ENCODE results near the gene GMNN. TPM values are rescaled to one million over a fixed set of nuclear protein-coding genes. Genes with fewer than 3 reads are reported as not detected.

GMNN gene
- total RNA-seq, 2 donors from 2014 or later, result 83.8 to 95.8 TPM

- Histone ChIP-seq H3K36me3 (no peaks in the 10 kb centered on the region), H3K4me1 (no peaks in the 10 kb centered on the region), H3K27ac (no peak overlapping the region), H3K27me3 (no peaks in the 10 kb centered on the region), H3K4me3 (no peak overlapping the region), H3K9me3 (no peaks in the 10 kb centered on the region), H3K9ac (ENCODE audit: low read depth in 2 of 2, low read length in 2 of 2) (no peak overlapping the region)
- TF ChIP-seq CTCF (IDR thresholded peaks at IDR 0.05), result no peak
- intact Hi-C loops (cut with DNase I), result loop anchor here (10.0 kb wide), 1 partner anchor 330 kb away; no protein-coding TSS in a partner anchor
- DNase-seq, result no peak
These were observed 19.5 kb upstream of the GMNN start for GRCh38 chr6:24755279-24755678.

- intact Hi-C loops (cut with DNase I), result loop anchor here (10.0 kb wide), 1 partner anchor 333 kb away; no protein-coding TSS in a partner anchor
- Histone ChIP-seq H3K4me3 (no peak overlapping the region), H3K27me3 (no peaks in the 10 kb centered on the region), H3K9me3 (no peaks in the 10 kb centered on the region), H3K4me1 (no peaks in the 10 kb centered on the region), H3K9ac (ENCODE audit: low read depth in 2 of 2, low read length in 2 of 2) (no peak overlapping the region), H3K27ac (no peak overlapping the region), H3K36me3 (no peaks in the 10 kb centered on the region)
- no peak for DNase-seq
- no peak for TF ChIP-seq CTCF (IDR thresholded peaks at IDR 0.05)
These were observed 17.1 kb upstream of the GMNN start for GRCh38 chr6:24757611-24758010.

- Histone ChIP-seq H3K4me3 (no peak overlapping the region), H3K9me3 (no peaks in the 10 kb centered on the region), H3K27me3 (no peaks in the 10 kb centered on the region), H3K9ac (ENCODE audit: low read depth in 2 of 2, low read length in 2 of 2) (no peak overlapping the region), H3K4me1 (no peaks in the 10 kb centered on the region), H3K27ac (no peak overlapping the region), H3K36me3 (no peaks in the 10 kb centered on the region)
- DNase-seq, result no peak
- no peak for TF ChIP-seq CTCF (IDR thresholded peaks at IDR 0.05)
- intact Hi-C loops (cut with DNase I), result loop anchor here (10.0 kb wide), 1 partner anchor 335 kb away; no protein-coding TSS in a partner anchor
These were observed 15.0 kb upstream of the GMNN start for GRCh38 chr6:24759718-24760117.

- Histone ChIP-seq H3K27me3 (no peaks in the 10 kb centered on the region), H3K27ac (no peak overlapping the region), H3K4me1 (no peaks in the 10 kb centered on the region), H3K9me3 (no peaks in the 10 kb centered on the region), H3K36me3 (no peaks in the 10 kb centered on the region), H3K4me3 (no peak overlapping the region), H3K9ac (ENCODE audit: low read depth in 2 of 2, low read length in 2 of 2) (no peak overlapping the region)
- no peak for DNase-seq
- intact Hi-C loops (cut with DNase I), result no loop called here
- TF ChIP-seq CTCF (IDR thresholded peaks at IDR 0.05), result no peak
These were observed 14.5 kb upstream of the GMNN start for GRCh38 chr6:24760210-24760609.

GRCh38 chr6:24761193-24761835, 13.4 kb upstream of the GMNN start:
- H3K9me3 ChIP-seq, result no peaks in the 10 kb centered on the region
- H3K4me1 ChIP-seq, result no peaks in the 10 kb centered on the region
- no peaks in the 10 kb centered on the region for H3K36me3 ChIP-seq
- no peaks in the 10 kb centered on the region for H3K27me3 ChIP-seq
- no peak overlapping the region for H3K27ac ChIP-seq
- intact Hi-C loops (cut with DNase I), result no loop called here
- no peak for TF ChIP-seq CTCF (IDR thresholded peaks at IDR 0.05)
- no peak overlapping the region for H3K9ac ChIP-seq (ENCODE audit: low read depth in 2 of 2, low read length in 2 of 2)
- peak; percentile 56 for DNase-seq
- H3K4me3 ChIP-seq, result no peak overlapping the region
